Lower leg skin (tissue), 3 donors: ENCODE measurements around the gene PHLPP1.

ENCODE experiments used
- POLR2A ChIP-seq, 2 donors: fragments of 450-650 bp; IDR thresholded peaks; one replicate each; pipeline ENCODE4 v1.6.1; 2016 to 2017; ENCODE audit warnings: antibody characterized with exemption in 2 of 2, mild to moderate bottlenecking in 1 of 2, moderate library complexity in 1 of 2
- TF ChIP-seq, protein P1 (sequence below), 3 donors: fragments of 450-650 bp; IDR thresholded peaks; one replicate each; pipeline ENCODE4 v1.5.1; 2016; ENCODE audit warnings: antibody characterized with exemption in 3 of 3, mild to moderate bottlenecking in 3 of 3, moderate library complexity in 2 of 3

DNA sequence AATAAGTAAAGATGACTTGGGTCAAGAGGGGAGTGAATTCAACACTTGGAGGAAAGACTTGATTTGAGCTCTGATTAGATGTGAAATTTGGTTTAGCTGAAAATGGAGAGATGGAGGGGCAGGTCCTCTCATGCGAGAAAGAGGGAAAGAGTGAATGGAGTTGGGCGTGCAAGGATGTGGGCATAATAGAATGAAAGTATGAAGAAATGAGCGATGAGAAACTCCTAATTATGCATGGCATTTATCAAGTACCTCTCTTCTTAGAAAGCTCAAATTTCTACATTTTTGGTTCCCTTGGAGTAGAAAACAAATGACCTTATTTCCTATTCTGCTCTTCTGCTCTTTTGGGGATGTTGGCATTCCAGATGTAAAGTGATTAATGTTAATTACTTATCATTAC is 161.5 kb downstream of the PHLPP1 start:
- TF ChIP-seq, protein P1, sequence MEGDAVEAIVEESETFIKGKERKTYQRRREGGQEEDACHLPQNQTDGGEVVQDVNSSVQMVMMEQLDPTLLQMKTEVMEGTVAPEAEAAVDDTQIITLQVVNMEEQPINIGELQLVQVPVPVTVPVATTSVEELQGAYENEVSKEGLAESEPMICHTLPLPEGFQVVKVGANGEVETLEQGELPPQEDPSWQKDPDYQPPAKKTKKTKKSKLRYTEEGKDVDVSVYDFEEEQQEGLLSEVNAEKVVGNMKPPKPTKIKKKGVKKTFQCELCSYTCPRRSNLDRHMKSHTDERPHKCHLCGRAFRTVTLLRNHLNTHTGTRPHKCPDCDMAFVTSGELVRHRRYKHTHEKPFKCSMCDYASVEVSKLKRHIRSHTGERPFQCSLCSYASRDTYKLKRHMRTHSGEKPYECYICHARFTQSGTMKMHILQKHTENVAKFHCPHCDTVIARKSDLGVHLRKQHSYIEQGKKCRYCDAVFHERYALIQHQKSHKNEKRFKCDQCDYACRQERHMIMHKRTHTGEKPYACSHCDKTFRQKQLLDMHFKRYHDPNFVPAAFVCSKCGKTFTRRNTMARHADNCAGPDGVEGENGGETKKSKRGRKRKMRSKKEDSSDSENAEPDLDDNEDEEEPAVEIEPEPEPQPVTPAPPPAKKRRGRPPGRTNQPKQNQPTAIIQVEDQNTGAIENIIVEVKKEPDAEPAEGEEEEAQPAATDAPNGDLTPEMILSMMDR (IDR thresholded peaks at IDR 0.05), result no peak
- TF ChIP-seq POLR2A (IDR thresholded peaks at IDR 0.05), result no peak
